Uterus (tissue), 2 donors: Measurements from ENCODE around the gene CYB5R4.

Experiments used
- CTCF ChIP-seq, 4 experiments: fragments of 200-600 bp in 2 of 4; fragments of 450-650 bp in 2 of 4; sonication (generic) in 2 of 4; IDR thresholded peaks; one replicate each; pipeline ENCODE4 v1.5.1; 2016 to 2019; ENCODE audit warnings: antibody characterized with exemption in 4 of 4, mild to moderate bottlenecking in 2 of 4, moderate library complexity in 1 of 4
- POLR2A ChIP-seq, 2 donors: fragments of 450-650 bp; IDR thresholded peaks; one replicate each; pipeline ENCODE4 v1.6.1; 2016; ENCODE audit warnings: antibody characterized with exemption in 2 of 2, mild to moderate bottlenecking in 1 of 2, moderate library complexity in 1 of 2

GRCh38 chr6:83960664-83961063 is 101.2 kb downstream of the CYB5R4 start:
- TF ChIP-seq CTCF (IDR thresholded peaks at IDR 0.05) (no peak), POLR2A (IDR thresholded peaks at IDR 0.05) (no peak)
